ENCODE data around the gene HIPK2. TPM values are rescaled to one million over a fixed set of nuclear protein-coding genes. Genes with fewer than 3 reads are reported as not detected.

The HIPK2 gene
- total and polyA plus RNA-seq, 2 donors (not counting 3 experiments of a cell fraction or from before 2014, with no cell fraction given) = 9.0 to 43.8 TPM

DNA sequence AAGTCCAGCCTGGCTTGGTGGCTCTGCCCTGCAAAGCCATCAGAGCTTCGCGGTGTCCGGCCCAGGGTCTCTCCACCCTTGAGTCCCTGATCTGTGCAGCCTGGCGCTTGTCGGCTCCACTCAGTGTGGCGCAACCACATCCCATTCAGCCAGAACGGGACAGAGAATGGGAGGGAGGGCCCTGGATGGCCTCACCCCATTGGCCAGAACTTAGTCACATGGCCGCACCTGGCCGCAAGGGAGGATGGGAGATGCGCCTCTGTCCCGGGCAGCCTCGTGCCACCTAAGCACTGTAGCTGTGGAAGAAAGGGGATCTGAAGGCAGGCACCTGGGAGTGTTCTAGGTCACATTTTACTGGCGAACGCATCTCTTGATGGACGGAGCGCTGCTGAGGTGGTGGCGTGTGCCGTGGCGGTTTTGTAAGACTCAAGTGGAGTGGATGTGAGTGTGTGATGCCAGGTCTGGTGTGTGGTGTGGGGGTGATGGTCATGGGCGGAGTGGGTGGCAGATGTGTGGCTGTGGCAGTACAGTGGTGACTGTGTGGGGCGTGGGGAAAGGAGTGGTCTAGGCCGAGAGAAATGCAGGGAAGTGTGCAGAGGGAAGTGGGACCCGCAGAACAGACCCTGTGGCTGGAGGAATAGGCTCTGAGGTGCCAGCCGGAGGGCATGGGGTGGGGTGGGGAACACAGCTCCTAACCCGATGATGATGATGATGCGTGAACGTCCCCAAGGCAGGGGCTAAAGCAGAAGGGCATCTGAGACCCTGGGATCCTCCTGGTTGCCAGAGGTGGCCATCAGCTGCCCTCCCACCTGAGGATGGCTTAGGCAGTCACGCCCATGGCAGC is 235.3 kb downstream of the HIPK2 start:
- ChIA-PET POLR2A (no interaction called here), CTCF (interaction anchor here (1.1 kb wide), 1 partner anchor 108 kb away, joined by 4 read pairs; no protein-coding TSS in a partner anchor)
- H3K4me3 ChIP-seq (replicated peaks in 1 of 3; ENCODE audit: insufficient read depth in 1 of 3, low read depth in 1 of 3, low read length in 3 of 3) = no peak overlapping the region
- TF ChIP-seq GATA2 (IDR thresholded peaks at IDR 0.05; ENCODE audit: insufficient read depth, insufficient read length, low read depth, low read length) = no peak
- no peak for TF ChIP-seq CTCF (IDR thresholded peaks at IDR 0.05; ENCODE audit: extremely low read depth in 1 of 2, insufficient read depth in 1 of 2, low read depth in 1 of 2, low read length in 2 of 2)
- TF ChIP-seq, protein P1, sequence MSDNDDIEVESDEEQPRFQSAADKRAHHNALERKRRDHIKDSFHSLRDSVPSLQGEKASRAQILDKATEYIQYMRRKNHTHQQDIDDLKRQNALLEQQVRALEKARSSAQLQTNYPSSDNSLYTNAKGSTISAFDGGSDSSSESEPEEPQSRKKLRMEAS (IDR thresholded peaks at IDR 0.05; ENCODE audit: insufficient read depth, insufficient read length) = no peak
- TF ChIP-seq POLR2A (IDR thresholded peaks at IDR 0.05; ENCODE audit: low read depth, low read length) = no peak
- TF ChIP-seq MYC (IDR thresholded peaks at IDR 0.05; ENCODE audit: low read depth, low read length) = no peak
- TF ChIP-seq FOS (IDR thresholded peaks at IDR 0.05; ENCODE audit: borderline replicate concordance, insufficient read depth, low read length) = no peak
- TF ChIP-seq EZH2 (IDR thresholded peaks at IDR 0.05; ENCODE audit: borderline replicate concordance, low read depth, low read length, severe bottlenecking) = no peak
- TF ChIP-seq JUN (IDR thresholded peaks at IDR 0.05; ENCODE audit: borderline replicate concordance, insufficient read depth, insufficient read length, low read depth) = no peak
- no peak for TF ChIP-seq POLR2AphosphoS5 (IDR thresholded peaks at IDR 0.05; ENCODE audit: insufficient read depth, low read depth, low read length)
- no peaks in the 10 kb centered on the region for H3K9me3 ChIP-seq (replicated peaks; ENCODE audit: control insufficient read depth, insufficient read depth, low read length)
- H3K9me1 ChIP-seq (replicated peaks; ENCODE audit: control insufficient read depth, extremely low read depth, insufficient read depth, low read length) = no peaks in the 10 kb centered on the region
- intact Hi-C loops (cut with micrococcal nuclease) (no loop called here), dilution Hi-C loops (cut with MboI; ENCODE audit: extremely low pct_ligation_motif_present, low sequenced_read_pairs) (no loop called here)
- no peaks in the 10 kb centered on the region for H3K27me3 ChIP-seq (ENCODE audit: control insufficient read depth in 2 of 2, insufficient read depth in 2 of 2, low read length in 2 of 2)
- H4K20me1 ChIP-seq (replicated peaks; ENCODE audit: control insufficient read depth, extremely low read depth, insufficient read depth, low read length) = no peaks in the 10 kb centered on the region
- H3K36me3 ChIP-seq (ENCODE audit: control insufficient read depth in 2 of 2, extremely low read depth in 1 of 2, insufficient read depth in 2 of 2, low read length in 2 of 2) = no peaks in the 10 kb centered on the region
- no peaks in the 10 kb centered on the region for H3K79me2 ChIP-seq (ENCODE audit: control insufficient read depth, insufficient read depth, low read length)
- no peak overlapping the region for H2AFZ ChIP-seq (ENCODE audit: low read depth, low read length)
- DNase-seq (ENCODE audit: low read depth, low spot score) (no peak), FAIRE-seq (no peak)
- H3K9ac ChIP-seq (replicated peaks; ENCODE audit: extremely low read depth, insufficient read depth, low read length) = no peak overlapping the region
- no peak overlapping the region for H3K27ac ChIP-seq (ENCODE audit: insufficient read depth, low read depth, low read length)
- H3K4me2 ChIP-seq (ENCODE audit: insufficient read depth, low read length) = no peak overlapping the region
- no TSS peak for BruUV-seq (replicated peaks)
- no peaks in the 10 kb centered on the region for H3K4me1 ChIP-seq (ENCODE audit: control insufficient read depth, extremely low read depth, insufficient read depth, low read length)

Measured in endothelial cell of umbilical vein (primary cell).